Measurements from ENCODE around the gene CEP43. TPM values are rescaled to one million over a fixed set of nuclear protein-coding genes. Genes with fewer than 3 reads are reported as not detected.

Gene CEP43
- total and polyA plus RNA-seq, 10 of the 15 experiments (the other 5 are each of a cell fraction or from before 2014, with no cell fraction given): 7.7 to 49.9 (median 24.6) TPM

DNA sequence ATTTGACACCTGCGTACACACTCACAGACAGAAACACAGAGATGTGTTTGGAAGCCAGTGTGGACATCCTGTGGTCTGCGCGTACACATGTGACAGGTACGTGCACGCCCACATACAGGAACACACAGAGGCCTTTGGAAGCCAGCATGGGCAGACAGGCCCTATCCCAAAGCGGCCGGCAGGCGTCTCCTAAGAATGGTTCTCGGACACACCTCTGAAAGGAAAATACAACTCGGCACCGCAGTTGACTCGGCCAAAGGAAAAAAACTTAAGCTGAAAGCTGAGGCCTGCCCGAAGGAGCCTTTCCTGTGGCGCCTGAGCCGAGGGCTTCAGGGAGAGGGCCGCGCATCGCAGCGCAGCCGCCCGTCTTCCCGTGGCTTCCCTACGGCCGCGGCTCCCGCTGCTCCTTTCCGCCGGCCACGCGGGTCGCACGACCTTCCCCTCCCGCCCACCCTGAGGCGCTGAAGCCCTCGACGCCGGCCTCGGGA is 1.4 kb upstream of the CEP43 start (continued):
- TF ChIP-seq SUZ12 (IDR thresholded peaks at IDR 0.05; ENCODE audit: unreplicated experiment): no peak
- no peak for TF ChIP-seq MEF2B (IDR thresholded peaks at IDR 0.05; ENCODE audit: partially characterized antibody, poor library complexity, severe bottlenecking)
- no peak for TF ChIP-seq TCF7 (IDR thresholded peaks at IDR 0.05; ENCODE audit: borderline replicate concordance)
- no peak for TF ChIP-seq TARDBP (IDR thresholded peaks at IDR 0.05; ENCODE audit: borderline replicate concordance)
- TF ChIP-seq, protein P1, sequence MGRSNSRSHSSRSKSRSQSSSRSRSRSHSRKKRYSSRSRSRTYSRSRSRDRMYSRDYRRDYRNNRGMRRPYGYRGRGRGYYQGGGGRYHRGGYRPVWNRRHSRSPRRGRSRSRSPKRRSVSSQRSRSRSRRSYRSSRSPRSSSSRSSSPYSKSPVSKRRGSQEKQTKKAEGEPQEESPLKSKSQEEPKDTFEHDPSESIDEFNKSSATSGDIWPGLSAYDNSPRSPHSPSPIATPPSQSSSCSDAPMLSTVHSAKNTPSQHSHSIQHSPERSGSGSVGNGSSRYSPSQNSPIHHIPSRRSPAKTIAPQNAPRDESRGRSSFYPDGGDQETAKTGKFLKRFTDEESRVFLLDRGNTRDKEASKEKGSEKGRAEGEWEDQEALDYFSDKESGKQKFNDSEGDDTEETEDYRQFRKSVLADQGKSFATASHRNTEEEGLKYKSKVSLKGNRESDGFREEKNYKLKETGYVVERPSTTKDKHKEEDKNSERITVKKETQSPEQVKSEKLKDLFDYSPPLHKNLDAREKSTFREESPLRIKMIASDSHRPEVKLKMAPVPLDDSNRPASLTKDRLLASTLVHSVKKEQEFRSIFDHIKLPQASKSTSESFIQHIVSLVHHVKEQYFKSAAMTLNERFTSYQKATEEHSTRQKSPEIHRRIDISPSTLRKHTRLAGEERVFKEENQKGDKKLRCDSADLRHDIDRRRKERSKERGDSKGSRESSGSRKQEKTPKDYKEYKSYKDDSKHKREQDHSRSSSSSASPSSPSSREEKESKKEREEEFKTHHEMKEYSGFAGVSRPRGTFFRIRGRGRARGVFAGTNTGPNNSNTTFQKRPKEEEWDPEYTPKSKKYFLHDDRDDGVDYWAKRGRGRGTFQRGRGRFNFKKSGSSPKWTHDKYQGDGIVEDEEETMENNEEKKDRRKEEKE (IDR thresholded peaks at IDR 0.05): no peak
- TF ChIP-seq RAD51 (IDR thresholded peaks at IDR 0.05): no peak
- no peak for TF ChIP-seq NRF1 (conservative IDR thresholded peaks at IDR 0.05; ENCODE audit: low read depth, low read length)
- no peak for TF ChIP-seq PAX5 (IDR thresholded peaks at IDR 0.05; ENCODE audit: borderline replicate concordance, low read depth, low read length)
- TF ChIP-seq, protein P2, sequence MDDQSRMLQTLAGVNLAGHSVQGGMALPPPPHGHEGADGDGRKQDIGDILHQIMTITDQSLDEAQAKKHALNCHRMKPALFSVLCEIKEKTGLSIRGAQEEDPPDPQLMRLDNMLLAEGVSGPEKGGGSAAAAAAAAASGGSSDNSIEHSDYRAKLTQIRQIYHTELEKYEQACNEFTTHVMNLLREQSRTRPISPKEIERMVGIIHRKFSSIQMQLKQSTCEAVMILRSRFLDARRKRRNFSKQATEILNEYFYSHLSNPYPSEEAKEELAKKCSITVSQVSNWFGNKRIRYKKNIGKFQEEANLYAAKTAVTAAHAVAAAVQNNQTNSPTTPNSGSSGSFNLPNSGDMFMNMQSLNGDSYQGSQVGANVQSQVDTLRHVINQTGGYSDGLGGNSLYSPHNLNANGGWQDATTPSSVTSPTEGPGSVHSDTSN (IDR thresholded peaks at IDR 0.05; ENCODE audit: insufficient replicate concordance, low read depth, low read length): no peak
- TF ChIP-seq SMAD1 (IDR thresholded peaks at IDR 0.05; ENCODE audit: low read depth, partially characterized antibody): no peak
- no peak for TF ChIP-seq TBL1XR1 (IDR thresholded peaks at IDR 0.05; ENCODE audit: low read depth, low read length)
- TF ChIP-seq BCL11A (IDR thresholded peaks at IDR 0.05; ENCODE audit: low read depth, low read length): no peak
- no peak for TF ChIP-seq CHD2 (IDR thresholded peaks at IDR 0.05; ENCODE audit: borderline replicate concordance, low read depth, low read length)
- TF ChIP-seq POLR2AphosphoS2 (IDR thresholded peaks at IDR 0.05; ENCODE audit: low read depth, low read length): no peak
- TF ChIP-seq ESRRA (IDR thresholded peaks at IDR 0.05; ENCODE audit: low read length): no peak
- no peak for TF ChIP-seq FOXK2 (IDR thresholded peaks at IDR 0.05)
- TF ChIP-seq NBN (IDR thresholded peaks at IDR 0.05): peak; percentile 39; the same call in 1 of the 2 replicates
- no peak for TF ChIP-seq CREM (IDR thresholded peaks at IDR 0.05; ENCODE audit: low read depth)
- no peak for TF ChIP-seq BACH1 (IDR thresholded peaks at IDR 0.05; ENCODE audit: borderline replicate concordance)
- TF ChIP-seq, protein P3, sequence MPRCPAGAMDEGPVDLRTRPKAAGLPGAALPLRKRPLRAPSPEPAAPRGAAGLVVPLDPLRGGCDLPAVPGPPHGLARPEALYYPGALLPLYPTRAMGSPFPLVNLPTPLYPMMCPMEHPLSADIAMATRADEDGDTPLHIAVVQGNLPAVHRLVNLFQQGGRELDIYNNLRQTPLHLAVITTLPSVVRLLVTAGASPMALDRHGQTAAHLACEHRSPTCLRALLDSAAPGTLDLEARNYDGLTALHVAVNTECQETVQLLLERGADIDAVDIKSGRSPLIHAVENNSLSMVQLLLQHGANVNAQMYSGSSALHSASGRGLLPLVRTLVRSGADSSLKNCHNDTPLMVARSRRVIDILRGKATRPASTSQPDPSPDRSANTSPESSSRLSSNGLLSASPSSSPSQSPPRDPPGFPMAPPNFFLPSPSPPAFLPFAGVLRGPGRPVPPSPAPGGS (IDR thresholded peaks at IDR 0.05; ENCODE audit: borderline replicate concordance, insufficient read depth, low read depth, low read length, poor library complexity, severe bottlenecking): peak; percentile 19
- TF ChIP-seq PAX8 (IDR thresholded peaks at IDR 0.05): no peak
- 0 out of 2 replicates have a peak, but pooled peaks have one; percentile 9 for TF ChIP-seq CREB1 (IDR thresholded peaks at IDR 0.05; ENCODE audit: low read depth)
- no peak for TF ChIP-seq CHD4 (IDR thresholded peaks at IDR 0.05)
- no peak for TF ChIP-seq NFIC (IDR thresholded peaks at IDR 0.05; ENCODE audit: low read depth, low read length)
- TF ChIP-seq RELA (IDR thresholded peaks at IDR 0.05; ENCODE audit: borderline replicate concordance, partially characterized antibody): no peak
- TF ChIP-seq EP300 (IDR thresholded peaks at IDR 0.05; ENCODE audit: borderline replicate concordance in 1 of 2, control insufficient read depth in 1 of 2, low read depth in 2 of 2, low read length in 2 of 2): no peak
- TF ChIP-seq LARP7 (IDR thresholded peaks at IDR 0.05): no peak
- TF ChIP-seq YY1 (IDR thresholded peaks at IDR 0.05; ENCODE audit: low read depth, low read length): 0 out of 2 replicates have a peak, but pooled peaks have one; percentile 6
- TF ChIP-seq RAD21 (IDR thresholded peaks at IDR 0.05; ENCODE audit: insufficient read depth, low read depth, low read length): peak; percentile 55
- no peak for TF ChIP-seq SREBF2 (IDR thresholded peaks at IDR 0.05; ENCODE audit: low read length)
